Non-pigmented ciliary epithelial cell (primary cell): ENCODE data around the gene SUFU.
A peak's percentile ranks its signal among the peaks of the same experiment; 100 is the strongest.
"Not testable (repeated sequence)": the region's sequence is repeated elsewhere in the genome, so short reads cannot be mapped to it uniquely, and the experiment has no call there.

Experiments used
- DNase-seq: peaks from one replicate; pipeline ENCODE4 v3.0.0-alpha.2; 2010; ENCODE audit warnings: low read depth

Gene SUFU

DNA sequence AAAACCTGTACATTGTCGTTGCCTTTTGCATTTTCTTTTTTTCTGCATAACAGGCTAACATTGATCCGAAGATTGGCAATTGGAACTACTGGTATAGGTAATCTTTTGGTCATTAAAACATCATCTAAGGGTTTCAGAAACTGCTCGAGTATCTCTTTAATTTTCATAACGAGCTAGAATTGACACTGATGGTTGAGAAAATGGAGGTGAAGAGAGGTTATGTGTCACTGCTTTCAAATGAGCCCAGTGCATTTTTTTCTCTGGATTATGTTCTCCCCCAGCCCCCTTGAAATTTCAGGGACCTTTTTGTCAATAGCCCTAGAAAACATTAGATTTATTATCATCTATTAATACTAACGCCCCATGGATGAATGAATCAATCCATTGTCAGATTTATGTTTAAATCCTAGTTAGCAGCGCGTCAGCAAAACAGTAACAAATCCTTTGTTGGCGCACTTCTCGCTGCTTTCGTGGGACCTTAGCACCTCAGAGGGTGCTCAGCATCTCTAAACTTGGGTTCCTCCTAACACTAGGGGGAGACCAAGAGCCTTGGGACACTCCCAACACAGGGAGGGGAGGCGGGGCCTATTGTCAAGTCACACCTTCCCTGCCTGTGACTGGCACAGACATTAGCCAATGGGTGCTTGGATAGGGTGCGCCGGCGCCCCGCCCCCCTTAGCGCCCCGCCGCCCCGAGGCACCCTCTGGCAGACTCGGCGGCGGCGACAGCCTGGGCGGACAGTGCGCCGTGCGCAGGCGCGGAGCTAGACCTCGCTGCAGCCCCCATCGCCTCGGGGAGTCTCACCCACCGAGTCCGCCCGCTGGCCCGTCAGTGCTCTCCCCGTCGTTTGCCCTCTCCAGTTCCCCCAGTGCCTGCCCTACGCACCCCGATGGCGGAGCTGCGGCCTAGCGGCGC is at the start of gene SUFU:
TSS of gene SUFU (plus strand) at position 709 of the 915 bp plus-strand sequence. CDS start at position 890, 181 bp downstream.
- peak; percentile 98 for DNase-seq

DNA sequence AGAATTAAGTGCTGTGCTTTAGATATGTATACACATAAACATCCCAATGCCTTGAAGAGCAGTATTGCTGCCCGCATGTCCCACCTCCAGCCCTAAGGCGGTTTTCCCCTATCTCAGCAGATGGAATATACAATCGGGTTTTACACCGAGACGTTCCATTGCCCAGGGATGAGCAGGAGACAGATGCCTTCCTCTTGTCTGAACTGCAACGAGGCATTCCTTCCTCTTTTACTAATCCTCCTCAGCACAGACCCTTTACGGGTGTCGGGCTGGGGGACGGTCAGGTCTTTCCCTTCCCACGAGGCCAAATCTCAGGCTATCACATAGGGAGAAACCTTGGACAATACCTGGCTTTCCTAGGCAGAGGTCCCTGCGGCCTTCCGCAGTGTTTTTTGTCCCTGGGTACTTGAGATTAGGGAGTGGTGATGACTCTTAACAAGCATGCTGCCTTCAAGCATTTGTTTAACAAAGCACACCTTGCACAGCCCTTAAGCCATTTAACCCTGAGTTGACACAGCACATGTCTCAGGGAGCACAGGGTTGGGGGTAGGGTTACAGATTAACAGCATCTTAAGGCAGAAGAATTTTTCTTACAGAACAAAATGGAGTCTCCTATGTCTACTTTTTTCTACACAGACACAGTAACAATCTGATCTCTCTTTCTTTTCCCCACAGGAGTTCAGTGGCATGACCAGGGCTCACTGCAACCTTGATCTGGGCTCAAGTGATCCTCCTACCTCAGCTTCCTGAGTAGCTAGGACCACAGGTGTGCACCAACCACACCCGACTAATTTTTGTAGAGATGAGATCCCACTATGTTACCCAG is 48.9 kb upstream of the SUFU start:
- DNase-seq = not testable (repeated sequence)

DNA sequence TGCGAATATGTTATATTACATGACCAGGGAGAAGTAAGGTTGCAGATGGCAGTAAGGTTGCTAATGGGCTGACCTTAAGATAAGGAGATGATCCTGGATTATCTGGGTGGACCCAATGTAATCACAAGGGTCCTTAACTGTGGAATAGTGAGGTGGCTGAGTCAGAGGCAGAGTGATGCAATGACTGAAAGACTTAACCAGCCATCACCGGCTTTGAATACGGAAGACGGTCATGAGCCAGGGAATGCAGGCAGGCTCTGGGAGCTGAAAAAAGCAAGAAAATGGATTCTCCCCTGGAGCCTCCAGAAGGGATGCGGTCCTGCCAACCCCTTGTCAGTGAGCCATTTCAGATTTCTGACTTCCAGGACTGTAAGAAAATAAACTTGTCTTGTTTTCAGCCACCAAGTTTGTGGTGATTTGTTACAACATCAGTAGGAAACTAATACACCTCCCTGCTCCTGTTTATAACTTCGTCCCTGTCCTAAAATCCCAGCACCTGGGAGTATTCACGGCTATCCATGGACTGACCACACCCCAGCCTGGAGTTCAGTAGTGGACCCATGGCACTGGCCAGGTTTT is 47.8 kb upstream of the SUFU start:
- DNase-seq = no peak

DNA sequence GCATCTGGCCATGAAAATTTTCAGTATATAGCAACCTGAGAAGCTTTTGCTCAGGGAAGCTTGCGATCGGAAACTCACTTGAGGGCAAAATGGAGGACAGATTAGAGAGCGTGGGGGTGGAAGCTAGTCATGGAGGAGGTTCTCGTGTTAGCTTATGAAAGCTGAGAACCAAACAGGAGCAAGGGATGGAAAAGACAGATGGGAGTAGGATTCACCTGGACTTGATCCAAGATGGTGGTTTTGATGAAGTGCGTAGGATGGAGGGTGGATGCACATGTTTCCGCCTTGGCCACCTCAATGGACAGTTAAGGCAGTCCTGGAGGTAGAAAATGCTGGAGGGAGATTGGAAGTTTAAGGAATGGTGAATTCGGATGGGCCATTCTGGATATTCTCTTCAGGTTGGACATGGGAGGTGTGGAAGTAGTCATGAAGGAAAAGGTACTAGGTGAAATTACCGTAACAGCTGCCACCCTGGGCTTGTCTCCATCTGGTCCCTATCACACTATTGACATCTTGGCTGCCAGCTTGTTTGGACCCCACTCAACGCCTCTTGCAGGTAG is 46.1 kb upstream of the SUFU start:
- DNase-seq = no peak

DNA sequence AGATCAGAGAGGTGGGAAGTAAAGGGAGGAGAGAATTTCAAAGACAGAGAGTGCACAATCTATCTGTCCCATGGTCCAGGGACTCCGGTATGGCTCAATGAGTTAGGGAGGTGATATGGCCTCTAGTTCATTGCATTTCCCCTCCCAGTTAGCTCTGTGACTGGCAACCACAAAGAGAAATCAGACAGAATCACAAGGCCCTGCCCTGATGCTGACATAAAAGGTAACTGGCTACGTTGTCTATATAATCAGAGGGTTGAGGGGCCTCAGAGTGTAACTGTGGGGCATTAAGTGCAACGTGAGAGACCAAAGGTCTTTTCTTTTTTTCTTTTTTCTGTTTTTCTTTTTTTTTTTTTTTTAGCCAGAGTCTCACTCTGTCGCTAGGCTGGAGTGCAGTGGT is 45.1 kb upstream of the SUFU start:
- no peak for DNase-seq

DNA sequence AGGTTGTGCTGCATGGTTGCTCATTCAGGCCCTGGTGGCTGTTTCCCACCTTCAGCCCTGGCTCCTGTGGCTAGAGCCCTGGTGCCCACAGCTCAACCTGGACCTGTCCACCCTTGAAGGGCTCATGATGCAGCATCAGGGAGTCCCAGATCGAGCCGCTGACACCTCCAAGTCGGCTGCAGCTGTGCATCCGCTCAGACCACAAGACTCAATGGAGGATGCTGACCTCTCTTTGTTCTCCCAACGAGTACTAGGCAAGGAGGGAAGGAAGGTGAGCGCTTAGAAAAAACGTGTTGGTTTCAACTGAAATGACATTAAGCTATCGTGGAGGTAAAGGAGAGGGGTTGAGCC is 43.0 kb upstream of the SUFU start:
- DNase-seq = no peak

DNA sequence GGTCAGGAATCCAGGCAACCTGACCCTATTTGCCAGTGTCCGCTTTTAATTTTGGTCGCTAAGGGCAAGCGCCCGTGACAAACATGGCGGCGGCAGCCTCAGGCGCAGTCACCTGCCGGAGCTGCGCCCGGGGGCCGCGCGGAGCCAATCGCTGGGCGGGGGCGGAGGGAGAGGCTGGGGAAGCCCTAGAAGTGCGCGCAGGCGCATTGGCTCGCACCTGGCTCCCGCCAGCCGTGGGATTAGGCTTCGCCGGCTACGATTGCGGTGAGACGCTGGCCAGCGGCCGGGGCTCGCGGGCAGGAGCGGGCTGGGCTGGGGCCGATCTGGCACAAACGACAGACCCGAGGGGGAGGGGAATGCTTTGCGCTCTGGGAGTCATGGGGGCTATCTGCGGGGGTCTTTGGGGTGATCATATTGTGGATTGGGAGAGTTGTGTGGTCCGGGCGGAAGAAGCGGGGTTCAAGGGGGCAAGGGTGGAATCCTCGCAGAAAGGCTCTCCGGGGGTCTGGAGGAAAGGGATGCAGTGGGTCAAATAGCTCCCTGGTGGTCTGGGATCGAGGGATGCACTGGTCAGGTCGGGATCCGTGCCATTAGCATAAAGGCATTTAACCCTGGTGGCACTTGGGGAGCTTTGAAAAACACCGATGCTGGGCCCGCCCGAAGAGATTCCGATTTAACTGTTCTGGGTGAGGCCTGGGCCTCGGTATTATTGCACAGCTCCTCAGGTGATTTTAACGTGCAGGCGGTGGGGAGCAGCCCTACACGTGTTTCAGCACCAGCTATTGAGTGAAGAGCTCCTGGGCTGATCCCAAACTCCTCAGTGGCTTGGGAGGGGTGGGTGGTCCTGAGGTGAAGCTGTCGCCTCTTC is 42.4 kb upstream of the SUFU start:
- DNase-seq = no peak

GRCh38 chr10:102462512-102463054 is 41.2 kb upstream of the SUFU start:
- DNase-seq = no peak

DNA sequence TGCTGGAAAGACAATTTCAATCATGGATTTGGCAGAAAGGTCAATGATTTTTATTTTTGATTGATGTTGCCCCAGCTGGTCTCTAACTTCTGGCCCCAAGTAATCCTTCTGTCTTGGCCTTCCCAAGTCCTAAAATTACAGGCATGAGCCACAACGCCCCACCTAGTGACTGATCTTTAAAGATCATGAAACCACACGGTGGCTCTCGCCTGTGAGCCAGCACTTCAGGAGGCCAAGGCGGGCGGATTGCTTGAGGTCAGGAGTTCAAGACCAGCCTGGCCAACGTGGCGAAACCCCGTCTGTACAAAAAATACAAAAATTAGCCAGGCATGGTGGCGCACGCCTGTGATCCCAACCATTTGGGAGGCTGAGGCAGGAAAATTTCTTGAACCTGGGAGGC is 39.8 kb upstream of the SUFU start:
- DNase-seq = no peak

DNA sequence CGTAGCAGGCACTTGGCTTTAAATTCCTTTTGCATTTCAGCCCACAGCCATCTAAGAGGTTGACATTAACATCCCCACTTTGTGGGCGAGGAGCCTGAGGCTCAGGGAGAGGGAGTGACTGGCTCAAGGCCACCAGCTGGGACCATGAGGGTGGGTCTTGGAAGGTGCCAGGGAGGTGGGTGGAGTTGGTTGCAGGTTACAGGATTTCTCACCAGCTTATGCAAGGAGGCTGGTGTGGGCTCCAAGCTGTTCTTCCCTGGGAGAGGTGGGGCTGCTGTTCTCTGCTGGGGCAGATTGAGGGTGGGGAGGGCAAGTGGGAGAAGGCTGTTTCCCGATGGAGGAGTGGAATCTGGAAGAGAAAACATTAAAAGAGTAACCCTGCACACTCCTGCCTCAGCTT is 38.3 kb upstream of the SUFU start:
- DNase-seq = no peak

DNA sequence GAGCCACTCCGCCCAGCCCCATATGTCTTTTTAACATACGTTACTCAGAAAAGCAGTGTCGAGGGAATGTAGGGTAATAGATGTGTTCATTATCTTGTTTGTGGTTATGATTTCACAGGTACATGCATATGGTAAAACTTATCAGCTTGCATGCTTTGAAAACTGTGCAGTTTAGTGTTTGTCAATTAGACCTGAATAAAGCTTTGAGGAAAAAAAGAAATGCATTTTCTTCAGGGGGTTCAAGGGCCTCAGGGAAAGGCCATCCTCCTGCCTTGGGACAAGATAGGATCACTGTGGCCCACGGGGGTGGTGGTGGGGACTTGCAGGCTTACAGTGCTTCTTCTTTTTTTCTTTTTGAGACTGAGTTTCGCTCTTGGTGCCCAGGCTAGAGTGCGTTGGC is 36.5 kb upstream of the SUFU start:
- DNase-seq = no peak

- DNase-seq = no peak
These were observed 35.8 kb upstream of the SUFU start for GRCh38 chr10:102467971-102468438.

DNA sequence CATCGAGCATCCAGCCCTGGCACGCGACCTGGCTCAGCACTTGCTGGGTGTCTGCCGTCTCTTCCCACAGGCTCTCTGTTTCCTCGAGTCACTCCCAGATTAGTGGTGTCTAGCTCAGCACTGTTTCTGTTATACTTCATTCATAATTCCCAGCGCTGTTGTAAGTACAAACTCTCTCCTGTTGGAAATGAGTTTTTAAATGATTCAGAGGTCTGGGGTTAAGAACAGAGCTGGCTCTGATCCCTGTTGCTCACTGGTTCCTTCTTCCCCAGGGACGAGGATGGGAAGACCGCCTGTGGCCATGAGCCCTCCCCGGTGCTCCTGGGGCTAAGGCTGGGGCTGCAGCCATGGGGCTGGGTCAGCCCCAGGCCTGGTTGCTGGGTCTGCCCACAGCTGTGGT is 35.1 kb upstream of the SUFU start:
- DNase-seq = no peak

DNA sequence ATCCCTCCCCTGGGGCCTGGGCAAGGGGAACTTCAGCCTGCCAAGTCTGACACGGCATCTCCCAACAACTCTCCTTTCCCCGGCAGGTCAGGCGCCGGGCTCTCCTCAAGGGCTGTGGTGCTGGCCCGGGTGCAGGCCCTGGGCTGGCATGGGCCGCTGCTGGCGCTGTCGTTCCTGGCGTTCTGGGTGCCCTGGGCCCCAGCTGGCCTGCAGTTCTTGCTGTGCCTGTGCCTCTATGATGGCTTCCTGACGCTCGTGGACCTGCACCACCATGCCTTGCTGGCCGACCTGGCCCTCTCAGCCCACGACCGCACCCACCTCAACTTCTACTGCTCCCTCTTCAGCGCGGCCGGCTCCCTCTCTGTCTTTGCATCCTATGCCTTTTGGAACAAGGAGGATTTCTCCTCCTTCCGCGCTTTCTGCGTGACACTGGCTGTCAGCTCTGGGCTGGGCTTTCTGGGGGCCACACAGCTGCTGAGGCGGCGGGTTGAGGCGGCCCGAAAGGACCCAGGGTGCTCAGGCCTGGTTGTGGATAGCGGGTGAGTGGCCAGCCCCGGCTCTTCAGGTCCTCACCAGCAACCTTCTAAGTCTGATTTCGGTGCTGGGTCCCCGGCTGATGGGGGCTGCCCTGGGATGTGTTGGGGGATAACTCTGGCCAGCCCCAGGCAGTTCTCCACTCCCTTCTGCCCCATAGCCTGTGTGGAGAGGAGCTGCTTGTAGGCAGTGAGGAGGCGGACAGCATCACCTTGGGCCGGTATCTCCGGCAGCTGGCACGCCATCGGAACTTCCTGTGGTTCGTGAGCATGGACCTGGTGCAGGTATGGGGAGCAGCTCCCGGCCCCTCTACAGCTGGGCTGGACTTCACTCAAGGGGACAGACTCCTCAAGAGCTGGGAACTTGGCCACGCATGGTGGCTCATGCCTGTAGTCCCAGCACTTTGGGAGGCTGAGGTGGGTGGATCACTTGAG is 32.9 kb upstream of the SUFU start:
- DNase-seq = no peak

DNA sequence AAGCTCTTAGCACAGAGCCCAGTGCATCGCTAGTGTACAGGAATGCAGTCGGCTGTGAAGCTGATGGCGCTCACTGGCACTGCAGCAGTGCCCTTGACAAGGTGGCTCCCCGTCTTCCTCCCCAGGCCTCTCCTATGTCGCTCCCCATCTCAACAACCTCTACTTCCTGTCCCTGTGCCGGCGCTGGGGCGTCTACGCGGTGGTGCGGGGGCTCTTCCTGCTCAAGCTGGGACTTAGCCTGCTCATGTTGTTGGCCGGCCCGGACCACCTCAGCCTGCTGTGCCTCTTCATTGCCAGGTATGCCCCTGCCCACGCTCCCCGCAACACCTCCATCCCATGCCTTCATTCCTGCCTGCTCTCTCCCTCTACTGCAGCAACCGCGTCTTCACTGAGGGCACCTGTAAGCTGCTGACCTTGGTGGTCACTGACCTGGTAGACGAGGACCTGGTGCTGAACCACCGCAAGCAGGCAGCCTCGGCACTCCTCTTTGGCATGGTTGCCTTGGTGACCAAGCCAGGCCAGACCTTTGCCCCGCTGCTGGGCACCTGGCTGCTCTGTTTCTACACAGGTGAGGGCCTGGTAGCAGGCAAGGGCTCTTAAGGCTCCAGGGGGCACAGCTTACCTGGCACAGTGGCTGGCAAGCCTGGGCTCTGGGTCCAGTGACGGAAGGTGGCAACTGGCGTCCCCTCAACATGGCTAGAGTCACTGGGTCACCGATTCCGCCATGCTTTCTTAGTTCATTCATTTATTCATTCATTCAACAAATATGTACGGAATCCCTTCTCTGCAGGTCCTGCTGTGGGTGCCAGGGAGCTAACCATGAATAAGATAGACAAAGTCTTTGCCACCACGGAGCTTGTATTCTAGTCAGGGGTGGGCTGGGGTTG is 30.1 kb upstream of the SUFU start:
- DNase-seq = no peak

GRCh38 chr10:102475451-102476040 is 28.2 kb upstream of the SUFU start:
- no peak for DNase-seq

- DNase-seq = no peak
These were observed 27.2 kb upstream of the SUFU start for GRCh38 chr10:102476466-102477141.

- DNase-seq = no peak
These were observed 24.1 kb upstream of the SUFU start for GRCh38 chr10:102479651-102480050.
